HepG2 (cell line): ENCODE data around the gene RAX. TPM values are rescaled to one million over a fixed set of nuclear protein-coding genes. Genes with fewer than 3 reads are reported as not detected.
"Not testable (repeated sequence)": the region's sequence is repeated elsewhere in the genome, so short reads cannot be mapped to it uniquely, and the experiment has no call there.

ENCODE experiments used
- ATAC-seq: fragments of 200-7000 bp; cut with Tn5 transposase; 3 replicates; pipeline ENCODE4 v1.9.1; 2020; ENCODE audit warnings: mild to moderate bottlenecking, moderate library complexity
- BruUV-seq: library from RNA; stranded (reverse); fragments of 400-500 nt; replicated peaks from 2 replicates; lab custom pipeline; 2021; lab: Mats Ljungman, UMichigan
- CTCF ChIA-PET: fragments of 300-600 bp; formaldehyde crosslinking; extraction: SDS; loops from one replicate; lab custom pipeline; 2021; ENCODE audit warnings: low total read pairs, inconsistent platforms, low intra/inter-chr PET ratio; lab: Yijun Ruan, JAX
- POLR2A ChIA-PET: fragments of 350-600 bp; sonication (Branson Sonifier 250); formaldehyde crosslinking; loops from one replicate; lab custom pipeline; 2020; ENCODE audit warnings: antibody characterized with exemption, inconsistent platforms; lab: Yijun Ruan, JAX
- DNase-seq: peaks from one replicate; pipeline ENCODE4 v3.0.0-alpha.2; 2015; ENCODE audit warnings: low spot score
- FAIRE-seq: peaks from 3 replicates; lab custom pipeline; 2011; peaks lifted over from hg19 to GRCh38; lab: Jason Lieb, UNC
- H2AFZ ChIP-seq: one replicate; pipeline ENCODE4 v1.6.1; 2011; ENCODE audit warnings: low read length, inconsistent platforms
- H3K27ac ChIP-seq: fragments of 300-600 bp; 3 replicates; pipeline ENCODE4 v1.8.0; 2011; ENCODE audit warnings: mixed run types, mild to moderate bottlenecking, mixed read lengths, low read length, inconsistent platforms; ENCODE audit not compliant: insufficient read depth; ENCODE audit errors: extremely low read length
- H3K27me3 ChIP-seq, 2 experiments: fragments of 200-600 bp in 1 of 2; 2 replicates in 1 of 2; 3 replicates in 1 of 2; pipeline versions ENCODE4 v1.6.0 to v1.8.0; 2011; ENCODE audit warnings: low read length in 2 of 2, mild to moderate bottlenecking in 2 of 2, moderate library complexity in 2 of 2, inconsistent platforms in 1 of 2; ENCODE audit not compliant: insufficient read depth in 2 of 2, control insufficient read depth in 1 of 2
- H3K36me3 ChIP-seq, 2 experiments: fragments of 200-600 bp in 1 of 2; replicated peaks in 1 of 2; 2 replicates in 1 of 2; 3 replicates in 1 of 2; pipeline versions ENCODE4 v1.5.1 to v1.8.0; 2011; ENCODE audit warnings: low read length in 2 of 2, inconsistent platforms in 1 of 2; ENCODE audit not compliant: insufficient read depth in 2 of 2, control insufficient read depth in 1 of 2
- H3K4me1 ChIP-seq: 2 replicates; pipeline ENCODE4 v1.5.1; 2012; ENCODE audit warnings: low read length, inconsistent platforms; ENCODE audit not compliant: insufficient read depth
- H3K4me2 ChIP-seq: 2 replicates; pipeline ENCODE4 v1.6.0; 2011; ENCODE audit warnings: low read depth, low read length, inconsistent platforms
- H3K4me3 ChIP-seq, 3 experiments: fragments of 200-600 bp in 1 of 3; sonication (generic), shearing (Covaris generic) in 1 of 3; replicated peaks in 1 of 3; 2 replicates each; pipeline ENCODE4 v1.5.1; 2011 to 2016; ENCODE audit warnings: low read length in 3 of 3, inconsistent platforms in 2 of 3, low read depth in 2 of 3, mild to moderate bottlenecking in 2 of 3, control low read depth in 1 of 3, mixed read lengths in 1 of 3; ENCODE audit not compliant: insufficient read depth in 1 of 3
- H3K79me2 ChIP-seq: one replicate; pipeline ENCODE4 v1.6.1; 2011; ENCODE audit warnings: low read length, inconsistent platforms; ENCODE audit not compliant: insufficient read depth
- H3K9ac ChIP-seq: 2 replicates; pipeline ENCODE4 v1.6.0; 2011; ENCODE audit warnings: mild to moderate bottlenecking, low read depth, low read length, inconsistent platforms; ENCODE audit not compliant: insufficient read depth
- H3K9me3 ChIP-seq: 2 replicates; pipeline ENCODE4 v1.5.1; 2012; ENCODE audit warnings: mild to moderate bottlenecking, low read length
- H4K20me1 ChIP-seq: 2 replicates; pipeline ENCODE4 v1.6.0; 2011; ENCODE audit warnings: inconsistent platforms, mild to moderate bottlenecking, low read length, moderate library complexity; ENCODE audit not compliant: insufficient read depth
- FOXC1 ChIP-seq: sonication (generic); formaldehyde crosslinking; IDR thresholded peaks from 2 replicates; pipeline ENCODE4 v1.8.0; 2022; ENCODE audit warnings: mild to moderate bottlenecking, missing genetic modification reagents, borderline replicate concordance
- HNF4G ChIP-seq, 2 experiments: sonication (generic) in 1 of 2; formaldehyde crosslinking in 1 of 2; IDR thresholded peaks; 2 replicates each; pipeline versions ENCODE4 v1.4.0 to v1.6.1; 2011 to 2020; ENCODE audit warnings: borderline replicate concordance in 2 of 2, low read depth in 2 of 2, mild to moderate bottlenecking in 2 of 2, low read length in 1 of 2, missing genetic modification reagents in 1 of 2, moderate library complexity in 1 of 2
- NBN ChIP-seq: fragments of 450-650 bp; conservative IDR thresholded peaks from 2 replicates; pipeline ENCODE4 v1.6.1; 2017
- REPIN1 ChIP-seq: sonication (generic); formaldehyde crosslinking; IDR thresholded peaks from 2 replicates; pipeline ENCODE4 v1.8.0; 2022; ENCODE audit warnings: missing genetic modification reagents, low read depth, mild to moderate bottlenecking, borderline replicate concordance
- ZNF251 ChIP-seq: sonication (generic); formaldehyde crosslinking; IDR thresholded peaks from 2 replicates; pipeline ENCODE4 v1.9.0; 2021; ENCODE audit warnings: mild to moderate bottlenecking, missing genetic modification reagents
- ZNF407 ChIP-seq: sonication (generic); formaldehyde crosslinking; IDR thresholded peaks from one replicate; pipeline ENCODE4 v1.5.1; 2020; ENCODE audit warnings: mild to moderate bottlenecking, missing genetic modification reagents; ENCODE audit errors: not compliant biosample characterization
- WGBS: methylation state at CpG from one replicate; pipeline ENCODE4 v1.1.6; 2017; ENCODE audit warnings: low lambda C conversion rate; 5-methylcytosine and 5-hydroxymethylcytosine counted together
- in situ Hi-C: cut with HindIII; loops from 2 replicates; pipeline ENCODE4 v1.10.0; 2017; ENCODE audit warnings: low pct_unique_long_range_greater_than_20kb; ENCODE audit not compliant: extremely low pct_ligation_motif_present
- intact Hi-C: fragments of 100-400 bp; cut with micrococcal nuclease; formaldehyde crosslinking; loops from one replicate; pipeline ENCODE4 v1.10.0; 2022; ENCODE audit not compliant: unreplicated experiment
- polyA plus RNA-seq, 8 experiments: library from polyadenylated mRNA; depleted of rRNA in 3 of 8; stranded (reverse) in 7 of 8; unstranded in 1 of 8; fragments of >200 nt; fragmentation: Illumina TruSeq in 4 of 8; extraction: Trizol in 4 of 8; gene quantifications; 2 replicates each; pipeline versions ENCODE4 v1.2.1 to v1.2.3, GENCODE V29; 2011 to 2016; ENCODE audit warnings: low read depth in 4 of 8, missing spikeins in 1 of 8, mixed read lengths in 1 of 8; ENCODE audit not compliant: insufficient read depth in 1 of 8
- total RNA-seq, 5 experiments: library from RNA; depleted of rRNA; stranded (reverse); fragments of >200 nt; fragmentation: Illumina TruSeq; extraction: Trizol; gene quantifications; 2 replicates each; pipeline ENCODE4 v1.2.3, GENCODE V29; 2016; ENCODE audit warnings: low read depth in 1 of 5

The RAX gene
- total and polyA plus RNA-seq, 2 of the 13 experiments (the other 11 are each of a cell fraction or from before 2014, with no cell fraction given) = not detected

DNA sequence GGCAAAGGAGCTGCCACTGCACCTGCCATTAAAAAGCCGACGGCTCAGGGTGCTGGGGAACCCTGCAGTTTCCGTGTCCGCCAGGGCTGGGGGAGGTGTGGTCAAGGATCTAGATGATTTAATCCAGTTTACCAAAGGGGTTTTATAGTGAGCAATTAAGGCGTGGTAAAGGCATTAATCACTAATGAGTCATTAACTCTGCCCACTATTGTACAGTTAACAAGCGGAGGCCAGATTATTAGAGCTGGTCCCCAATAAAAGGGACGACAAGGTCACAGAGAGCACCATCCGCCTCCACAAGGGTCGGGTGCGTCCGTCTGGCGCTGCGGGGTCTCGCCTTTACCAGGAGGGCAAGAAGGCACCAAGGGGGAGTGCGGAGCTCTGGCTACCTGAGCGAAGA lies 9.6 kb downstream of the RAX start:
- BruUV-seq = no TSS peak
- Histone ChIP-seq H3K27me3 (peaks cover 6 to 46% of the 10 kb centered on the region in 2 experiments; a peak in 4 of 5 replicates), H2AFZ (no peak overlapping the region), H3K9ac (no peak overlapping the region), H3K36me3 (no peaks in the 10 kb centered on the region), H3K27ac (no peak overlapping the region), H4K20me1 (no peaks in the 10 kb centered on the region), H3K4me3 (no peak overlapping the region), H3K9me3 (no peaks in the 10 kb centered on the region), H3K79me2 (no peaks in the 10 kb centered on the region), H3K4me2 (no peak overlapping the region), H3K4me1 (no peaks in the 10 kb centered on the region)
- no peak for FAIRE-seq
- WGBS = 30% methylated on average over 16 of the region's 16 CpGs
- TF ChIP-seq NBN (no peak), ZNF407 (CRISPR knock-in tag) (no peak), FOXC1 (CRISPR knock-in tag) (no peak), ZNF251 (CRISPR knock-in tag) (no peak), REPIN1 (CRISPR knock-in tag) (no peak), HNF4G (IDR thresholded peaks at IDR 0.05; ENCODE audit: borderline replicate concordance, low read depth, low read length) (no peak), HNF4G (CRISPR knock-in tag; IDR thresholded peaks at IDR 0.05; ENCODE audit: borderline replicate concordance, low read depth) (no peak)
- ChIA-PET CTCF (no interaction called here), POLR2A (no interaction called here)
- intact Hi-C loops = no loop called here
- no peak for DNase-seq
- in situ Hi-C loops = loop anchor here (10.0 kb wide), 1 partner anchor 179 kb away; no protein-coding TSS in a partner anchor
- no peak for ATAC-seq

DNA sequence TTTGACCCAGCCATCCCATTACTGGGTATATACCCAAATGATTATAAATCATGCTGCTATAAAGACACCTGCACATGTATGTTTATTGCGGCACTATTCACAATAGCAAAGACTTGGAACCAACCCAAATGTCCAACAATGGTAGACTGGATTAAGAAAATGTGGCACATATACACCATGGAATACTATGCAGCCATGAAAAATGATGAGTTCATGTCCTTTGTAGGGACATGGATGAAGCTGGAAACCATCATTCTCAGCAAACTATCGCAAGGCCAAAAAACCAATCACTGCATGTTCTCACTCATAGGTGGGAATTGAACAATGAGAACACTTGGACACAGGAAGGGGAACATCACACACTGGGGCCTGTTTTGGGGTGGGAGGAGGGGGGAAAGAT lies 11.0 kb downstream of the RAX start:
- H2AFZ ChIP-seq, ATAC-seq, H3K9ac ChIP-seq, H3K4me3 ChIP-seq, FAIRE-seq, BruUV-seq, intact Hi-C loops, H3K36me3 ChIP-seq, H3K9me3 ChIP-seq, DNase-seq, H3K79me2 ChIP-seq, H3K4me1 ChIP-seq, CTCF ChIA-PET, POLR2A ChIA-PET, H4K20me1 ChIP-seq, H3K4me2 ChIP-seq, H3K27ac ChIP-seq: not testable (repeated sequence)
- H3K27me3 ChIP-seq = peaks cover 4 to 32% of the 10 kb centered on the region in 2 experiments; a peak in 4 of 5 replicates
- in situ Hi-C loops = loop anchor here (10.0 kb wide), 1 partner anchor 177 kb away; no protein-coding TSS in a partner anchor
- WGBS = 0% methylated on average over 1 of the region's 2 CpGs
